ENCODE data around the gene TEX2. TPM values are rescaled to one million over a fixed set of nuclear protein-coding genes. Genes with fewer than 3 reads are reported as not detected.

Gene TEX2
- total and polyA plus RNA-seq, 2 donors (not counting 1 experiment from before 2014, with no cell fraction given): 4.0 to 7.6 TPM

DNA sequence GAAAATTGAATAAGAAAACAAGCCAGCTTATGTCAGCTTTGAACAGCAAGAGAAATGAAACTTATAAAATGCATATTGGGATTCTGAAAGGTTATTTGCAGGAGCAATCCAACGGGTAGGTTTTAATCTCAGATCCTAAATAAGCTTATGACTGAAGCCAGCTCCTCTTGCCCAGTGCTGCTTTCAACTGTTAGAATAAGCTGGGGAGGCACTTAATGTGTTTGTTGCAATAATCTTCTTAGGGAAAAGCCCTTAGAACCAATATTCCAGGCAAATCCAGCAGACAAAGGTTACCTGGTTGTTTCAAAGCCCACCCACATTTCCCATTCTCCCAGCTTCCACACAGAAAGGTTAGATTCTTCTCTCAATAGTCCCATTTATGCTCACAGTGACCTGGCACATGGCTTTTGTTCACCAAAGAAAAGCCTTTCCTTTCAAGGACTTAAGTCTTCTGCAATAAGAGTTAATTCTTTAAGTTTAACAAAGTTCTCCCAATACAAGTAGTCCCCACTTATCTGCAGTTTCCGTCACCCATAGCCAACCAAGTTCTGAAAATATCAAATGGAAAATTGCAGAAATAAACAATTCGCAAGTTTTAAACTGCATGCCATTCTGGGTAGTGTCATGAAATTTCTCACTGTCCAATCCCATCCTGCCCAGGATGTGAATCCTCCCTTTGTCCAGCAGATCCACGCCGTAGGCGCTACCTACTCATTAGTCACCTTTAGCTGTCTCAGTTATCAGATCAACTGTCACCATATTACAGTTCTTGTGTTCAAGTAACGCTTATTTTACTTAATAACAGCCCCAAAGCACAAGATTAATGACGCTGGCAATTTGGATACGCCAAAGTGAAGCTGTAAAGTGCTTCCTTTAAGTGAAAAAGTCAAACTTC, 5.9 kb downstream of the TEX2 start:
- no peaks in the 10 kb centered on the region for H3K36me3 ChIP-seq (replicated peaks in 1 of 2; ENCODE audit: control extremely low read depth in 1 of 2, control insufficient read depth in 1 of 2, extremely low read depth in 1 of 2, insufficient read depth in 2 of 2, low read length in 1 of 2)
- no peak for ATAC-seq (ENCODE audit: low read depth)
- WGBS (ENCODE audit: insufficient coverage): 98% methylated on average over 9 of the region's 9 CpGs
- Mint-ChIP-seq H3K9me3 (ENCODE audit: insufficient read depth) (no peaks in the 10 kb centered on the region), H3K27me3 (no peaks in the 10 kb centered on the region), H3K27ac (no peak overlapping the region), H3K4me3 (no peak overlapping the region), H3K4me1 (peaks cover 13% of the 10 kb centered on the region)
- intact Hi-C loops (cut with micrococcal nuclease): no loop called here
- no peaks in the 10 kb centered on the region for H4K20me1 ChIP-seq (ENCODE audit: control insufficient read depth, insufficient read depth, low read length, poor library complexity, severe bottlenecking)
- peaks cover 10% of the 10 kb centered on the region in 2 donors for H3K4me1 ChIP-seq (ENCODE audit: control insufficient read depth in 2 of 2, insufficient read depth in 2 of 2, low read length in 2 of 2)
- ChIA-PET POLR2A (interaction anchor here (0.6 kb wide), 1 partner anchor 770 kb away, joined by 6 read pairs; no protein-coding TSS in a partner anchor), CTCF (no interaction called here)
- no peak overlapping the region for H2AFZ ChIP-seq (ENCODE audit: insufficient read depth, low read depth, low read length, poor library complexity, severe bottlenecking)
- H3K27ac ChIP-seq (ENCODE audit: low read length in 2 of 2): no peak overlapping the region
- no peak overlapping the region for H3K4me2 ChIP-seq (replicated peaks; ENCODE audit: low read depth, low read length, poor library complexity, severe bottlenecking)
- no peak for TF ChIP-seq EZH2 (IDR thresholded peaks at IDR 0.05; ENCODE audit: borderline replicate concordance, insufficient read depth, low read depth, low read length, poor library complexity, severe bottlenecking)
- TF ChIP-seq, protein P1, sequence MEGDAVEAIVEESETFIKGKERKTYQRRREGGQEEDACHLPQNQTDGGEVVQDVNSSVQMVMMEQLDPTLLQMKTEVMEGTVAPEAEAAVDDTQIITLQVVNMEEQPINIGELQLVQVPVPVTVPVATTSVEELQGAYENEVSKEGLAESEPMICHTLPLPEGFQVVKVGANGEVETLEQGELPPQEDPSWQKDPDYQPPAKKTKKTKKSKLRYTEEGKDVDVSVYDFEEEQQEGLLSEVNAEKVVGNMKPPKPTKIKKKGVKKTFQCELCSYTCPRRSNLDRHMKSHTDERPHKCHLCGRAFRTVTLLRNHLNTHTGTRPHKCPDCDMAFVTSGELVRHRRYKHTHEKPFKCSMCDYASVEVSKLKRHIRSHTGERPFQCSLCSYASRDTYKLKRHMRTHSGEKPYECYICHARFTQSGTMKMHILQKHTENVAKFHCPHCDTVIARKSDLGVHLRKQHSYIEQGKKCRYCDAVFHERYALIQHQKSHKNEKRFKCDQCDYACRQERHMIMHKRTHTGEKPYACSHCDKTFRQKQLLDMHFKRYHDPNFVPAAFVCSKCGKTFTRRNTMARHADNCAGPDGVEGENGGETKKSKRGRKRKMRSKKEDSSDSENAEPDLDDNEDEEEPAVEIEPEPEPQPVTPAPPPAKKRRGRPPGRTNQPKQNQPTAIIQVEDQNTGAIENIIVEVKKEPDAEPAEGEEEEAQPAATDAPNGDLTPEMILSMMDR (IDR thresholded peaks at IDR 0.05): no peak
- H3K9ac ChIP-seq (ENCODE audit: low read length): no peak overlapping the region
- no peak for DNase-seq
- H3K9me3 ChIP-seq (ENCODE audit: control extremely low read depth in 1 of 3, control insufficient read depth in 2 of 3, insufficient read depth in 1 of 3, low read length in 2 of 3): no peaks in the 10 kb centered on the region
- H3K79me2 ChIP-seq (ENCODE audit: control insufficient read depth, insufficient read depth, low read length): peaks cover 50% of the 10 kb centered on the region
- H3K4me3 ChIP-seq (ENCODE audit: control extremely low read depth in 1 of 5, extremely low read depth in 1 of 5, insufficient read depth in 1 of 5, low read depth in 2 of 5, low read length in 4 of 5): no peak overlapping the region
- no peaks in the 10 kb centered on the region for H3K27me3 ChIP-seq (replicated peaks in 1 of 4; ENCODE audit: control extremely low read depth in 1 of 4, control insufficient read depth in 3 of 4, insufficient read depth in 4 of 4, low read length in 3 of 4)

DNA sequence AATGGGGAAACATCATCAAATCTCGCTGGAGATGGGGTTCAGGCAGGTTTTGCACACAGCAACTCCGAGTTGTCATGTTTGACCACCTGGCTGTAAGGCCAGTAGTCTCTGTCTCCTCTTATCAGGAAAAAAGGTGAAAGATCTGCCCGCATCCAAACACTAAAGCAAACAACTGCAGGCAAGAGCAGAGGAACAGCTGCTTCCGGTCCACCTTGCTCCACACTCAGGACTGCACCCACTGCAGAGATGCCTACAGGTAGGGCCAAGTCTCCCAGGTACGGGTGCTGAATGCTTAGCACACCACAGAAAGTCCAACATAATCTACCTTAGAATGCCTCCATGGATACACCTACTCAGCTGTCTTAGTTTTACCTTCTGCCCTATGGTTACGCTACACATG, 7.3 kb downstream of the TEX2 start:
- Histone ChIP-seq H3K79me2 (ENCODE audit: control insufficient read depth, insufficient read depth, low read length) (peaks cover 53% of the 10 kb centered on the region), H3K4me3 (ENCODE audit: control extremely low read depth in 1 of 5, extremely low read depth in 1 of 5, insufficient read depth in 1 of 5, low read depth in 2 of 5, low read length in 4 of 5) (no peak overlapping the region), H3K27ac (ENCODE audit: low read length in 2 of 2) (no peak overlapping the region), H3K4me2 (replicated peaks; ENCODE audit: low read depth, low read length, poor library complexity, severe bottlenecking) (no peak overlapping the region), H3K9me3 (ENCODE audit: control extremely low read depth in 1 of 3, control insufficient read depth in 2 of 3, insufficient read depth in 1 of 3, low read length in 2 of 3) (no peaks in the 10 kb centered on the region), H3K4me1 (ENCODE audit: control insufficient read depth in 2 of 2, insufficient read depth in 2 of 2, low read length in 2 of 2) (no peaks in the 10 kb centered on the region), H3K36me3 (replicated peaks in 1 of 2; ENCODE audit: control extremely low read depth in 1 of 2, control insufficient read depth in 1 of 2, extremely low read depth in 1 of 2, insufficient read depth in 2 of 2, low read length in 1 of 2) (no peaks in the 10 kb centered on the region), H3K27me3 (replicated peaks in 1 of 4; ENCODE audit: control extremely low read depth in 1 of 4, control insufficient read depth in 3 of 4, insufficient read depth in 4 of 4, low read length in 3 of 4) (no peaks in the 10 kb centered on the region), H4K20me1 (ENCODE audit: control insufficient read depth, insufficient read depth, low read length, poor library complexity, severe bottlenecking) (no peaks in the 10 kb centered on the region), H3K9ac (ENCODE audit: low read length) (no peak overlapping the region), H2AFZ (ENCODE audit: insufficient read depth, low read depth, low read length, poor library complexity, severe bottlenecking) (no peak overlapping the region)
- H3K27ac Mint-ChIP-seq: no peak overlapping the region
- ChIA-PET CTCF (no interaction called here), POLR2A (no interaction called here)
- WGBS (ENCODE audit: insufficient coverage): 98% methylated on average over 5 of the region's 6 CpGs
- H3K9me3 Mint-ChIP-seq (ENCODE audit: insufficient read depth): no peaks in the 10 kb centered on the region
- TF ChIP-seq, protein P1 (IDR thresholded peaks at IDR 0.05): no peak
- no peak for TF ChIP-seq EZH2 (IDR thresholded peaks at IDR 0.05; ENCODE audit: borderline replicate concordance, insufficient read depth, low read depth, low read length, poor library complexity, severe bottlenecking)
- no peaks in the 10 kb centered on the region for H3K27me3 Mint-ChIP-seq
- peaks cover 4% of the 10 kb centered on the region for H3K4me1 Mint-ChIP-seq
- ATAC-seq (ENCODE audit: low read depth) (no peak), DNase-seq (no peak)
- no peak overlapping the region for H3K4me3 Mint-ChIP-seq
- intact Hi-C loops (cut with micrococcal nuclease): no loop called here
